Activated naive CD4-positive, alpha-beta T cell treated with anti-CD3 and anti-CD28 coated beads, Interleukin-2, amount 50 U/mL, for 72 hours (primary cell): ENCODE results near the gene SARS2. TPM values are rescaled to one million over a fixed set of nuclear protein-coding genes. Genes with fewer than 3 reads are reported as not detected.

Experiments used
- ATAC-seq, 2 donors: fragments of 150-1000 bp; cut with Tn5 transposase; 2 replicates each; pipeline ENCODE4 v1.10.0; 2021; ENCODE audit warnings: mild to moderate bottlenecking in 2 of 2, moderate library complexity in 2 of 2
- DNase-seq, 2 donors: peaks; one replicate each; pipeline ENCODE4 v3.0.0; 2021 to 2022; ENCODE audit warnings: low spot score in 2 of 2
- H3K27ac Mint-ChIP-seq, 2 donors: one replicate each; pipeline ENCODE4 v1.8.0; 2022; ENCODE audit warnings: mild to moderate bottlenecking in 2 of 2, mixed read lengths in 2 of 2
- H3K36me3 Mint-ChIP-seq, 2 donors: one replicate each; pipeline ENCODE4 v1.8.0; 2022; ENCODE audit warnings: mixed read lengths in 2 of 2
- H3K9me3 Mint-ChIP-seq, 2 donors: one replicate each; pipeline ENCODE4 v1.8.0; 2022; ENCODE audit warnings: mixed read lengths in 2 of 2
- total RNA-seq, 2 donors: library from RNA; stranded (reverse); gene quantifications; one replicate each; pipeline ENCODE4 v1.2.3, GENCODE V29; 2022

SARS2 gene
- total RNA-seq, 2 donors from 2014 or later: 35.9 to 59.1 TPM

DNA sequence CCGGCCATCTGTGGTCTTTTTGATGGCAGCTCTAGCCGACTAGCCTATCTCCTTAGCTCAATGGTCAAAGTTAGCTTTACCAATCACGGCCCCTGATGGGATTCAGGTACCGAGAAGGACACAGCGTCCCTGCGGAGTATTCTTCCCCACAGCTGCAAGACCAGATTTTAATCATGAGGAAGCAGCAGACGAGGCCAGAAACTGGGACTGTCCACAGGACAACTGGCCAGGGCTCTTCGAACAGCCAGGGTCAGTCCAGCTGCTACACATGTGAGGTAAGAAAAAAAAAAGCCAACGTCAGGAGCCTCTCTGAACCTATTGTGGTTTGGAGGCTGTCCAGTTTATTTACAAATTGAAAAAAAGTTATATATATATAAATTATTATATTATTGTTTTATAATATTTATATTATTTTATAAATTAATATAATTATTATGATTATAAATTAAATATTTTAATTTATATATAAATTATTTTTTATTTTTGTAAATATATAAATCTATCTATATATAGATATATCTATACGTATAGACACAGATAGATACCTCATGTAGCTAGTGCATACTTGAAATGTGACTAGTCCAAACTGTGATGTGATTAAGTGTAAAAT is 63.3 kb downstream of the SARS2 start:
- H3K36me3 Mint-ChIP-seq: peaks cover 13 to 33% of the 10 kb centered on the region in 2 donors
- no peak for ATAC-seq

More for the DNA sequence above, 63.3 kb downstream of the SARS2 start:
- H3K9me3 Mint-ChIP-seq: no peaks in the 10 kb centered on the region
- no peak overlapping the region for H3K27ac Mint-ChIP-seq
- no peak for DNase-seq

Other genes starting within 250 kb of the SARS2 start
- 1 to 10 TPM; 1.6 to 9.0 TPM for gene CAPN12, start 186.3 kb downstream of the SARS2 start, total RNA-seq
- not detected for gene LGALS7, start 157.2 kb downstream of the SARS2 start, total RNA-seq
- not detected for gene LGALS7B, start 141.6 kb downstream of the SARS2 start, total RNA-seq
- under 1 TPM; 0.59 to 0.66 TPM for gene LGALS4, start 117.8 kb downstream of the SARS2 start, total RNA-seq
- 100 to 1,000 TPM; 129 to 170 TPM for gene ECH1, start 99.0 kb downstream of the SARS2 start, total RNA-seq
- gene HNRNPL, start 80.8 kb downstream of the SARS2 start, total RNA-seq: 100 to 1,000 TPM; 658 to 720 TPM
- 100 to 1,000 TPM; 105 to 137 TPM for gene RINL, start 52.5 kb downstream of the SARS2 start, total RNA-seq
- gene SIRT2, start 31.1 kb downstream of the SARS2 start, total RNA-seq: 10 to 100 TPM; 31.5 to 46.0 TPM
- gene NFKBIB, start 30.8 kb downstream of the SARS2 start, total RNA-seq: 10 to 100 TPM; 41.9 to 71.9 TPM
- 1 to 10 TPM in 1 of 2 donors, under 1 TPM in 1; 0.59 to 1.4 TPM for gene CCER2, start 18.6 kb downstream of the SARS2 start, total RNA-seq
- gene MRPS12, start 181 bp upstream of the SARS2 start, total RNA-seq: 10 to 100 TPM; 54.1 to 93.0 TPM
- gene FBXO17, start 45.0 kb upstream of the SARS2 start, total RNA-seq: under 1 TPM in 1 of 2 donors, not detected in 1; 0.10 TPM
- gene FBXO27, start 101.8 kb upstream of the SARS2 start, total RNA-seq: under 1 TPM in 1 of 2 donors, not detected in 1; 0.35 TPM
- gene ACP7, start 153.6 kb upstream of the SARS2 start, total RNA-seq: under 1 TPM in 1 of 2 donors, not detected in 1; 0.08 TPM
- 10 to 100 TPM; 15.6 to 19.4 TPM for gene PAK4, start 195.0 kb upstream of the SARS2 start, total RNA-seq